GM19023 (cell line): Measurements from ENCODE around the gene PTPN11.

Experiments used
- ATAC-seq: cut with Tn5 transposase; IDR thresholded peaks from one replicate; pipeline ENCODE4 v1.9.1; 2021; ENCODE audit warnings: mild to moderate bottlenecking, moderate library complexity; ENCODE audit not compliant: unreplicated experiment

The PTPN11 gene

DNA sequence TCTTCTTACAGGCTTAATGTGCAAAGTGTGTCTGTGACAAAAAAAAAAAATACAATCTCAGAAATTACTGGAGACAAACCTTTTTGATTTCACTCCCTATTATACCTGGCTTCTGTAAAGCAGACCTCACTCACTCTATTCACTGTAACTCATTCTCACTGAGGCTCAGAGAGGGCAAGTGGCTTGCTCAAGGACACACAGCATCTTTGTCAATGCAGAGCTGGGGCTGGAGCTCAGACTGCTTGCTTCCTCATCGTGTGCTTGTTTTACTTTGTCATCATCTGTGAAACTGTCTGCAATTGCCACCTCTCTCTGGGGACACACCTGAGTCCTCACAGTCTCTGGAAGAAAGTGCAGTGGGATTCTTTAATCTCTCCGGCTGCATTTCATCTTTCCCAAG lies 120.0 kb downstream of the PTPN11 start:
- ATAC-seq: no peak

DNA sequence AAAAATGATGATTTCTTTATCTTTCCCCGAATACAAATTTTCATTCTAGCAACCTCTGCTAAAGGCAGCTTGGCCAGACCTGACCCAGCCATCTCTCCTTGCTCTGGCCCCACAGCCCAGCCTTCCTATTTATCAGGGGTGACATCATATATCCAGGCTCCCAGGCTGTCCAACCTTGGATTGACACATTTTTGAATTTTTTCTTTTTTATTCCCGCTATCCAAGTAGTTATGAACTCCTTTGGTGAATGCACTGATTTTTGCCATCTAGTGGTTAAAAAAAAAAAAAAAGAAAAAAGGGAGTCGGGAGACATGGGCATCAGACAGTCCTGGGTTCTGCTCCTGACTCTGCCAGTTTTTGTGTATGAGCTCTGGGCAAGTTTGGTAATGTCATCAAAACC lies 120.5 kb downstream of the PTPN11 start:
- no peak for ATAC-seq

DNA sequence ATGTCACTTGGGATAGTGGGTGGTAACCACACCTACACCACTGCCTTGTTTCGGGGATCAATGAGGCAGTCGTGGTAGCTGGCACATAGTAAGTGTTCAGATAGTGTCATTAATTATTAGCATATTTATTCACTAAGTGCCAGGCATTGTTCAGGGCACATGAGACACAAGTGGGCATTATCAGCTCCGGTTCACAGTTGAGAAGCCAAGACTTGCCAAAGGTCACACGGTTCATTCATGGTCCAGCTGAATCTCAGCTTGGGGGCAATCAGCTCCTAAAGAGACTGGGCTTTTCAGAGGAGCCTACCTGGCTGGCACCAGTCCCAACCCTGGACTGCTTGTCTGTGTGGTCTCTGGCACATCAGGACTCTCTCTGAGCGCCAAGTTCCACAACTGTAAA lies 121.3 kb downstream of the PTPN11 start:
- ATAC-seq: no peak

DNA sequence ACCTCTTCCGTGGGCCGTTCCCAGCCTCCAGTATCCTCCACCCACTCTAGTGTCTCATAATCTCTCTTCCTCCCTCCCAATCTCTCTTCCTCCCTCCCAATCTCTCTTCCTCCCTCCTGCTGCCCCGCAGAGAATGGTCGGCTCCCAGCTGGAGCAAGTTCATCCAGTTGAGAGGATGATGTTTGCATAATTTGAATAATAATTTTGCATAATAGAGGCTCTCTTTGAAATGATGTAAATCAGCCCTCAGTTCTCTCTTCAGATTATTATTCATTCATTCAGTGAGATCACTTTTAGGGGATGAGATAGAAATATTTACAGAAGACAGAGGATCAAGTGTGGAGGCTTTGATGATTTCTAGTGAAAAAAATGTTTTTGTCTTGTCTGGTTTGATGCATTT lies 125.0 kb downstream of the PTPN11 start:
- no peak for ATAC-seq

DNA sequence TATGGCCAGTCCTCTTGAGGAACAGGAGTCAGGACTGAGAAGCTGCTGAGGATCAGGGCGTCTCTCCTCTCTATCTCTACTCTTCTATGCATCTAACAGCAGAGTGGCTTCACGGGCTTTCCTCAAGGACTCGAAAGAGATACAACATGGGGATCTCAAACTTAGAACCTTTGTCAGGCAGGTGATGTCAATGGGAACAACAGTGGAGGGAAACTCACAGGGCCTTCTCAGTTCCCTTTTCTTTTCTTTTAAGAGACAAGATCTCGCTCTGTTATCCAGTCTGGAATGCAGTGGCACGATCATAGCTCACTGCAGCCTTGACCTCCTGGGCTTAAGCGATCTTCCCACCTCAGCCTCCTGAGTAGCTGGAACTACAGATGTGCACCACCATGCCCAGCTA lies 127.6 kb downstream of the PTPN11 start:
- no peak for ATAC-seq

DNA sequence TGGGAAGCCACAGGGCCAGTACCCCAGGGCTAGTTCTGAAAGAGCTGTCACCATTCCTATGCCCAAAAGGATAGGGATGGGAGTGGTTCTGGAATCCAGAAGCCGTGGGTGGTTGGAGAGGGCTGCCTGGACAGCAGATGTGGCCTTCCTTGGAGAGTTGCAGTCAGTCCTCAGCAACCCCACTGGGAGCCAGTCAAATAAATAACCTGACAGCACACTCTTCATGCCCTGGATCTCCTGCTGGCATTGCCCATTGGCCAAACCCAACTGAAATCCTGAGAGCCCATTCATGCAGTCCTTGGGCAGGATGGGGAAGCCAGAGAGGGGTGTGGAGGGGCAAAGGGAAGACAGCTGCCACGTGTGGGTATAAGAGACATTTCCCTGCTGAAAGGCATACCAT lies 128.2 kb downstream of the PTPN11 start:
- no peak for ATAC-seq

DNA sequence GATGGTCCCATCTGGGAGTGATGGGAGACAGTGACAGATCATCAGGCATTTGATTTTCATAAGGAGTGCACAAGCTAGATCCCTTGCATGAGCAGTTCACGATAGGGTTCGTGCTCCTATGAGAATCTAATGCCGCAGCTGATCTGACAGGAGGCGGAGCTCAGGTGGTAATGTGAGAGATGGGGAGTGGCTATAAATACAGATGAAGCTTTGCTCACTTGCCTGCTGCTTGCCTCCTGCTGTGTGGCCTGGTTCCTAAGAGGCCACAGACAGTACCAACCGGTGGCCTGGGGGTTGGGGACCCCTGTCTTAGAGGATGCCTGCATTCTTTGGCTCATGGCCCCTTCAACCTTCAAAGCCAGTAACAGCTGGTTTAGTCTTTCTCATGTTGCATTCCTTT lies 130.3 kb downstream of the PTPN11 start:
- no peak for ATAC-seq

DNA sequence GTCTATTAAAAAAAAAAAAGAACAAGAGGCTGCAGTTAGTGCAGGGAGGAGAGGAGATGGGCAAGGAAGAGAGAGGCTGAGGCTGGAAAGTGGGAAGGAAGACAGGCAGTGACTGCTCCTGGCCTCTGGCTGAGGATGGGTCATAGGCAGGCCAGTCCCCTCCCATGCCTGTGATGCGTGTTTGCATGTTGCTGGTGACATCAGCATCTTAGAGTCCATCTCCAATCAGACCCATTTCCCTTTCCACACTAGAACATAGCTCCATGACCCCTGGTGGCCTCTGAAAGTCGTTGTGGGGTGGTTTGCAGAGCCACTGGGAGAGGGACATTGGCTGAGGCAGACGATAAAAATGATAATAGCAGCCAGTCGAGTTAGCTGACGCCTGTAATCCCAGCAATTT lies 132.9 kb downstream of the PTPN11 start:
- no peak for ATAC-seq

DNA sequence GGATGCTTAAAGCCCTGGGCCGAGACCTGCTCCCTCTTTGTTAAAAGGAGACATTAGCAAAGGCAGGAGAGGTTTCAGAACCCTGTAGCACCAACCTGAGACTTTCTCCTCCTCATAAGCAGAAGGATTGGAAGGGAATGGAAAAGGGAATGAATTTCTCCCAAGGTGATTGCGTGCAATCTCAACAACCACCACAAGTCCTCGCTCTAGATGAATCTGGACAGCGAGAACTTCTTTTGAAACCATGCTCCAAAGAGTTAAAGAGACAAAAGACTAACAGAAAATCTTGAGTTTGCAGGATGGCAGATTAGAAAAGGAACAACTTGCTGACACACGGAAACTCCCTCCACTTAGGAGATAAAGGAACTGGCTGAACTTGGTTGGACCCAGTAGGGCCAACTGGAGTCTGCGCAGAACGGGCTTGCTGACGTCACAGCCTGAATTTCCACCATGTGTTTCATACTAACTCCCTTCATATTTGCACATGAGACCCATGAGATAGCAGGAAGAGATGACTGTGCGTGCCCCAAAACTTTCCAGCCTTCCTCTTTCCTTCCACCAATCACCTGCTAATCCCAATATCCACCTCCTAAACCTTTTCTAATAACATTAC lies 137.0 kb downstream of the PTPN11 start:
- ATAC-seq: no peak

DNA sequence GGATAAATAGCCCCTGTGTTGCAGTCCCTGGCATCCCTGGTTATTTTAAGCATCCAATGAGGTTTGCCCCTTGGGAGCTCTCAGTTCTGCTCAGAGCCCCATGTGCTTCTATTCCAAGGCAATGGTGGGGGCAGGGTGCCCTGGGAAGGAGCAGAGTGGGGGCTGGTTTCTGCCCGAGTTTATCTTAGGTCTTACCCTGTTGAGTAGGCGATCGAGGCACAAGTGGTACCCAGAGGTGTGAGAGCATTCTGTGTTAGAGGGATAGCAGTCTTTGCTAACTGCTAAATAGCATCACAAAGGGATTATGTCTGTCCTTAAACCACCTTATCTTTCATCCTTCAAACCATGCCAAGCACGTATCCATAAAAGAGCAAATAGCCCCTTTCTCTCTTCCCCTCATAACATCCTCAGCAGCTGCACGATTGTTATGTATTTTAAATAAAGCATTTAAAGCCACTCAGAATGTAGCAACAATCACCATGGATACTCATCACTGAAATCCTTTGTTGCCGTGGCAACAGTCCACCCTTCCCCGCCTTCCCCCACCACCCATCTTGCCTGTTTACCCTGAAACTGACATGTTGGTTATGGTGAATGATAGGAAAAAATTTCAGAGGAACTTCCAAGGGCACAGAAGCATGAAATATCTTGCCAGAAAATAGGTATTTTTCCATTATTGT lies 139.3 kb downstream of the PTPN11 start:
- no peak for ATAC-seq
